ENCODE data around the gene IL3. TPM values are rescaled to one million over a fixed set of nuclear protein-coding genes. Genes with fewer than 3 reads are reported as not detected.

Gene IL3
- total RNA-seq, 1 experiment from 2014 or later: not detected

DNA sequence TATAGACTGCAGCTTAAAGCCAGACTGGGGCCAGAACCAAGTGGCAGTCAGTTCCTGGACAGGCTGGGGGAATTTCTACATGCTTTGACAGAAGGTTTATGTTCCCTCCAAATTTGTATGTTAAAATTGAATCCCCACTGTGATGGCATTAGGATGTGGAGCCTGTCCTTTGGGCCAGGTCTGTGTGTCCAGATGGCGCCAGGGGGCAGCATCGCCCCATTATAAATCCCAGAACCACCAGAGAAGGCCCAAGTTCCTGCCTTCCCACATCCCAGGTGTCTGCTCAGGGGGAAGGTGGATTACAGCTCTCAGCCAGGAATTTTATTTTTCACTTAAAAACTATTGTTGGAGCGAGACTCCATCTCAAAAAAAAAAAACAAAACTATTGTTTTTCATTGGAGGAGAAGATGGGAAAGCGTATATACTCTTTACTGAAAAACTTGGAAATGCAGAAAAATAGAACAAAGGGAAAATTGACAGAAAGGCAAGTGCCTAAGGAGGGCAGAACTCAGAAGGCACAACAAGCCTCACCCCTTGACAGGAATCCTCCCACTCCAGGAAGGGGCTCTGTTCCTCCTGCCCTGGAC is 5.0 kb downstream of the IL3 start:
- Histone ChIP-seq H3K36me3 (ENCODE audit: insufficient read depth, low read length, poor library complexity, severe bottlenecking) (no peaks in the 10 kb centered on the region), H3K27me3 (replicated peaks; ENCODE audit: insufficient read depth, low read depth, low read length, poor library complexity) (no peaks in the 10 kb centered on the region), H3K4me3 (ENCODE audit: low read depth, low read length, poor library complexity, severe bottlenecking) (no peak overlapping the region), H3K4me1 (ENCODE audit: insufficient read depth, low read length, poor library complexity, severe bottlenecking) (no peaks in the 10 kb centered on the region), H3K27ac (ENCODE audit: low read depth, low read length, poor library complexity, severe bottlenecking) (no peak overlapping the region), H3K9me3 (ENCODE audit: low read depth, low read length, poor library complexity, severe bottlenecking) (no peaks in the 10 kb centered on the region)
- ChIA-PET POLR2A (ENCODE audit: low non-redundant PET) (no interaction called here), CTCF (no interaction called here)
- BruUV-seq (replicated peaks): no TSS peak
- peak; percentile 29 for DNase-seq (ENCODE audit: low spot score)
- intact Hi-C loops (cut with micrococcal nuclease; ENCODE audit: unreplicated experiment): no loop called here
- TF ChIP-seq CTCF (conservative IDR thresholded peaks at IDR 0.05; ENCODE audit: low read depth, low read length) (peak; percentile 32; the same call in 1 of the 2 replicates), EZH2 (IDR thresholded peaks at IDR 0.05; ENCODE audit: borderline replicate concordance, low read depth, low read length, poor library complexity, severe bottlenecking) (no peak)

DNA sequence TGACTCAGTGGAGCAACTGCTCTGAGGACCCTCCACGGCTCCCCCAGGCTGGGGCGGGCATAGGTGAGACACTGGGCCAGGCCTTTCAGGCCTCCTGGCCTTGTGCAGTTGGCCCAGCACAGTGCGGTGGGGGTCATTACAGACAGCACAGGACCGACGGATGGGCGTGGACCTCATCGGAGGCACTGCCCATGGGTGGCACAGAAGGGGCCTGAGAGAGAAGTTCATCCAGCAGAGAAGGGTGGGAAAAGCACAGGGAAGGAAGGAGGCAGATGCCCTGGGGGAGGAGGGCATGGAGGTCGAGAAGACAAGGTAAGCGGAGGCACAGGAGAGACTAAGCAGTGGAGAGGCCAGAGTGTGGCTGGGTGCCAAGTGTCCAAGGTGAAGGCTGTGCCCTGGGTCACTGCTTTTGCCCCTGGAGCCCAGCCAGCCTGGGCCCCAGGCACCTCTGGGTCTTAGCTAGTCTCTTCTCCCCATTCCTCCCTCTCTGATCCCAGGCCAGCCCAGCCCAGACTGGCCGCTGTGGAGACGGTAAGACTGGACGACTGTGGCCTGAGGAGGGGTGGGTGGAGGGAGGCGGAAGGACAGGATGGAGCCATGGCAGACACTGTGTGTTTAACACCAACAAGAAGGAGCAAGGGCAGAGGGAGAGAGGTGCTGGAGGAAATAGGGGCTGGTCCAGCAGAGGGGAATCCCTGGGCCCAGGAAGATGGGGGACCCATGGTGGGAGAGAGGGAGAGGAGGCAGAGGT is 5.7 kb downstream of the IL3 start:
- Histone ChIP-seq H3K27ac (ENCODE audit: low read depth, low read length, poor library complexity, severe bottlenecking) (no peak overlapping the region), H3K27me3 (replicated peaks; ENCODE audit: insufficient read depth, low read depth, low read length, poor library complexity) (no peaks in the 10 kb centered on the region), H3K9me3 (ENCODE audit: low read depth, low read length, poor library complexity, severe bottlenecking) (no peaks in the 10 kb centered on the region), H3K36me3 (ENCODE audit: insufficient read depth, low read length, poor library complexity, severe bottlenecking) (no peaks in the 10 kb centered on the region), H3K4me3 (ENCODE audit: low read depth, low read length, poor library complexity, severe bottlenecking) (no peak overlapping the region), H3K4me1 (ENCODE audit: insufficient read depth, low read length, poor library complexity, severe bottlenecking) (no peaks in the 10 kb centered on the region)
- no TSS peak for BruUV-seq (replicated peaks)
- intact Hi-C loops (cut with micrococcal nuclease; ENCODE audit: unreplicated experiment): no loop called here
- no peak for DNase-seq (ENCODE audit: low spot score)
- ChIA-PET CTCF (no interaction called here), POLR2A (ENCODE audit: low non-redundant PET) (no interaction called here)
- TF ChIP-seq CTCF (conservative IDR thresholded peaks at IDR 0.05; ENCODE audit: low read depth, low read length) (no peak), EZH2 (IDR thresholded peaks at IDR 0.05; ENCODE audit: borderline replicate concordance, low read depth, low read length, poor library complexity, severe bottlenecking) (no peak)

GRCh38 chr5:132066871-132067270 is 6.4 kb downstream of the IL3 start:
- POLR2A ChIA-PET (ENCODE audit: low non-redundant PET): no interaction called here
- intact Hi-C loops (cut with micrococcal nuclease; ENCODE audit: unreplicated experiment): no loop called here

More at GRCh38 chr5:132066871-132067270, 6.4 kb downstream of the IL3 start:
- DNase-seq (ENCODE audit: low spot score): no peak
- no peaks in the 10 kb centered on the region for H3K27me3 ChIP-seq (replicated peaks; ENCODE audit: insufficient read depth, low read depth, low read length, poor library complexity)
- CTCF ChIA-PET: no interaction called here
- no peak overlapping the region for H3K27ac ChIP-seq (ENCODE audit: low read depth, low read length, poor library complexity, severe bottlenecking)
- no peaks in the 10 kb centered on the region for H3K36me3 ChIP-seq (ENCODE audit: insufficient read depth, low read length, poor library complexity, severe bottlenecking)
- no TSS peak for BruUV-seq (replicated peaks)
- no peak for TF ChIP-seq CTCF (conservative IDR thresholded peaks at IDR 0.05; ENCODE audit: low read depth, low read length)
- TF ChIP-seq EZH2 (IDR thresholded peaks at IDR 0.05; ENCODE audit: borderline replicate concordance, low read depth, low read length, poor library complexity, severe bottlenecking): no peak
- no peak overlapping the region for H3K4me3 ChIP-seq (ENCODE audit: low read depth, low read length, poor library complexity, severe bottlenecking)
- no peaks in the 10 kb centered on the region for H3K9me3 ChIP-seq (ENCODE audit: low read depth, low read length, poor library complexity, severe bottlenecking)
- no peaks in the 10 kb centered on the region for H3K4me1 ChIP-seq (ENCODE audit: insufficient read depth, low read length, poor library complexity, severe bottlenecking)

Data from A673 (cell line).